ENCODE measurements around the gene ZC3H18.
"Not testable (repeated sequence)": the region's sequence is repeated elsewhere in the genome, so short reads cannot be mapped to it uniquely, and the experiment has no call there.

ZC3H18 gene

DNA sequence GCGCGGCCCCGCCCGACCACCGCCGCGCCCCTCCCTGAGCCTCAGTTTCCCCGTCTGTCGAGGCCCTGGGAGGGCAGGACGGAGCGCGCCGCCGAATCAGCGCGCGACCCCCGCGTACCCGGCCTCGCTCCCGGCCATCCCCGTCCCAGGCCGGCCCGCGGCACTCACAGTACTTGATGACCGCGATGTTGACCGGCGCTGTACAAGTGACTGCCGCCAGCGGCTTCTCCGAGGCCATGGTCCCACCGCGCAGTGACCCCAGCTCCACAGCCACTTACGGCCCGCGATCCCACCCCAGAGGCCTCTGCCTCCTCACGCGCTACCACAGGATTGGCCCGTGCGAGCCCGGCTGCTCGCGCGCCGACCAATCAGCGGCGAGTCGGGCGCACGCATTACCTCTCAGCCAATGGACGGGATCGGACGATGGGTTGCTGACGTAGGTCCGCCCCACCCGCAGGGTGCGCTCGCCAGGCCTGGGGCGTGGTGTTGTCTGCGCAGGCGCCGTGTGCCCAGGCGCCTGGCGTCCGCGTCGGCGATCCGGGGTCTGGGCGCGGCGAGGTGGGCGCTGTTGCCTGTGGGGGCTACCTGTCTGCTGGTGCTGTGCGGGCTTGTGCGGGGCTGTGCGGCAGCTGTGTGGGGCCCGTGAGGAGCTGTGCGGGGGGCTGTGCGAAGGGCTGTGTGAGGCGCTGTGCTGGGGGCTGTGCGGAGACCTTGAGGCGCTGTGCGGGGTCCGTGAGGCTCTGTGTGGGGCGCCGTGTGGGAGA, 92.8 kb downstream of the ZC3H18 start, which contains the start of gene MVD:
Gene MVD, minus strand, starts transcription at position 249 of the 764 bp plus-strand sequence. Its CDS starts 11 bp downstream, at position 238.
- POLR2A ChIA-PET: interaction anchor here (0.6 to 1.1 kb wide), 5 partner anchors 13 to 195 kb away, joined by 3 read pairs; no protein-coding TSS in a partner anchor
- CTCF ChIA-PET: interaction anchor here (1.2 to 2.0 kb wide), 5 partner anchors 10 to 195 kb away, joined by 3 to 6 read pairs (median 3); no protein-coding TSS in a partner anchor
- TF ChIP-seq, protein P1, sequence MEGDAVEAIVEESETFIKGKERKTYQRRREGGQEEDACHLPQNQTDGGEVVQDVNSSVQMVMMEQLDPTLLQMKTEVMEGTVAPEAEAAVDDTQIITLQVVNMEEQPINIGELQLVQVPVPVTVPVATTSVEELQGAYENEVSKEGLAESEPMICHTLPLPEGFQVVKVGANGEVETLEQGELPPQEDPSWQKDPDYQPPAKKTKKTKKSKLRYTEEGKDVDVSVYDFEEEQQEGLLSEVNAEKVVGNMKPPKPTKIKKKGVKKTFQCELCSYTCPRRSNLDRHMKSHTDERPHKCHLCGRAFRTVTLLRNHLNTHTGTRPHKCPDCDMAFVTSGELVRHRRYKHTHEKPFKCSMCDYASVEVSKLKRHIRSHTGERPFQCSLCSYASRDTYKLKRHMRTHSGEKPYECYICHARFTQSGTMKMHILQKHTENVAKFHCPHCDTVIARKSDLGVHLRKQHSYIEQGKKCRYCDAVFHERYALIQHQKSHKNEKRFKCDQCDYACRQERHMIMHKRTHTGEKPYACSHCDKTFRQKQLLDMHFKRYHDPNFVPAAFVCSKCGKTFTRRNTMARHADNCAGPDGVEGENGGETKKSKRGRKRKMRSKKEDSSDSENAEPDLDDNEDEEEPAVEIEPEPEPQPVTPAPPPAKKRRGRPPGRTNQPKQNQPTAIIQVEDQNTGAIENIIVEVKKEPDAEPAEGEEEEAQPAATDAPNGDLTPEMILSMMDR (IDR thresholded peaks at IDR 0.05; ENCODE audit: insufficient read depth, low read length, missing control alignments): no peak

DNA sequence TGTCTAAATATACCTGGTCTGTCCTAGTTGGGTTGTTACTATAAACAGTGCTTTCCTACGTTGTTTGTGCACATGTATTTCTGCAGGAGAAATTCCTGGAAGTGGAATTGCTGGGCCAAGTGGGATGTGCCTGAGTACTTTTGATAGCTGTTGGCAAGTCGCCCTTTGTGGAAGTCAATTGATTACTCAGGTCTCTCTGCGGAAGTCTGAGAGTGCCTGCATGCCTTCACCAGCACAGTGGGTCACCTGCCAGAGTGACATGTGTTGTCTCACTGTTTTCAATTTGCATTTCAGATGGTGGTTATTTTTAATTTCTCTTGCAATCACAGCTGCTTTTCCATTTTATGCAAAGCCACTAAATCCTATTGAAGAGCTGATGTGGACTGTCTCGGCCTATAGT, 94.9 kb downstream of the ZC3H18 start:
- no peak for DNase-seq (ENCODE audit: low read depth, low spot score)
- ChIA-PET POLR2A (no interaction called here), CTCF (interaction anchor here (0.9 to 2.0 kb wide), 2 partner anchors 11 to 20 kb away, joined by 3 to 6 read pairs; no protein-coding TSS in a partner anchor)
- TF ChIP-seq, protein P1 (IDR thresholded peaks at IDR 0.05; ENCODE audit: insufficient read depth, low read length, missing control alignments): no peak
- H3K4me3 ChIP-seq (ENCODE audit: low read depth, low read length): no peak overlapping the region

More for the DNA sequence above, 92.8 kb downstream of the ZC3H18 start, which contains the start of gene MVD:
- DNase-seq (ENCODE audit: low read depth, low spot score): peak; percentile 77
- H3K4me3 ChIP-seq (ENCODE audit: low read depth, low read length): peak within 1 kb of the TSS; percentile 98

DNA sequence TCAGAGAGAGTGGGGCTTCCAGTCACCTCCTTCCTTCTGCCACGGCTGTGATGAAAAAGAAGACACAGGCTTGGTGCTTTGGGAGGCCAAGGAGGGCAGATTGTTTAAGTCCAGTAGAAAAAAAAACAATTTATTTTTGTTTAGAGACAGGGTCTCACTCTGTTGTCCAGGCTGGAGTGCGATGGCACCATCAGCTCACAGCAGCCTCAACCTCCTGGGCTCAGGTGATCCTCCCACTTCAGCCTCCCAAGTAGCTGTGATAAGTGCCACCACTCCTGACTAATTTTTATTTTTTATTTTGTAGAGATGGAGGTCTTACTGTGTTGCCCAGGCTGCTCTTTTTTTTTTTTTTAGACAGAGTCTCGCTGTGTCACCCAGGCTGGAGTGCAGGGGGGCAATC, 95.4 kb downstream of the ZC3H18 start:
- TF ChIP-seq, protein P1 (IDR thresholded peaks at IDR 0.05; ENCODE audit: insufficient read depth, low read length, missing control alignments): no peak
- ChIA-PET CTCF (no interaction called here), POLR2A (no interaction called here)
- no peak overlapping the region for H3K4me3 ChIP-seq (ENCODE audit: low read depth, low read length)
- DNase-seq (ENCODE audit: low read depth, low spot score): no peak

DNA sequence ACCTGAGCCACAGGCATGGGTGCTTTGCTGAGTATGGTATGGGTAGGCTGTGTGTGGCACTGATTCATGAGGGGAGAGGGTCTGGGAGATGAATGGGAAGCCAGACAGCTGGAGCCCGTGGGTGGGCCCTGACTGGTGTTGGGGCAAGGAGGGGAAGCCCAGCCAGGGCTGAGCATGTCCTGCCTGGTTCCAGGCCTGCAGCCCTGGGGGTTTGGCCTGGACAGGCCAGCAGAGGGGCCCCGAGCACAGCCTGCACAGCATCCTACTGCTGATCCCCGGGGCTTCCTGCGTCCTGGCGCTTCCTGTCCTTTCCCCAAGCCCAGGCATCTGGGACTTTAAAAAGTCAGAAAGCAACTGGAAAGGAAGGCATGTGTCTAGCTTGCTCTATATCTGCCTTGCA, 97.3 kb downstream of the ZC3H18 start:
- no peak for DNase-seq (ENCODE audit: low read depth, low spot score)
- CTCF ChIA-PET: interaction anchor here (0.9 to 1.0 kb wide), 2 partner anchors 10 to 18 kb away, joined by 3 read pairs; no protein-coding TSS in a partner anchor
- TF ChIP-seq, protein P1 (IDR thresholded peaks at IDR 0.05; ENCODE audit: insufficient read depth, low read length, missing control alignments): no peak

DNA sequence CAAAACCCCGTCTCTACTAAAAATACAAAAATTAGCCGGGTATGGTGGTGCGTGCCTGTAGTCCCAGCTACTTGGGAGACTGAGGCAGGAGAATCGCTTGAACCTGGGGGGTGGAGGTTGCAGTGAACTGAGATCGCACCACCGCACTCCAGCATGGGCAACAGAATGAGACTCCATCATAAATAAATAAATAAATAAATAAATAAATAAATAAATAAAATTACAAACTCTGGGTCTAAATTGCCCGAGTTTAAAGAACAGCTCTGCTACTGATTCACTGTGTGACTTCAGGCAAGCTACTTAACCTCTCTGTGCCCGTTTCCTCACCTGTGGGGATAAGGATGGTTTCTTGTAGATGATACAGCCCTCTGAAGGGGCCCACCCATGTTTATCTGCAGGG, 99.3 kb downstream of the ZC3H18 start:
- CTCF ChIA-PET: interaction anchor here (0.9 to 1.0 kb wide), 2 partner anchors 11 to 74 kb away, joined by 3 read pairs; no protein-coding TSS in a partner anchor
- POLR2A ChIA-PET; H3K4me3 ChIP-seq (ENCODE audit: low read depth, low read length); DNase-seq (ENCODE audit: low read depth, low spot score): not testable (repeated sequence)

More for the DNA sequence above, 97.3 kb downstream of the ZC3H18 start:
- no peak overlapping the region for H3K4me3 ChIP-seq (ENCODE audit: low read depth, low read length)
- POLR2A ChIA-PET: no interaction called here

DNA sequence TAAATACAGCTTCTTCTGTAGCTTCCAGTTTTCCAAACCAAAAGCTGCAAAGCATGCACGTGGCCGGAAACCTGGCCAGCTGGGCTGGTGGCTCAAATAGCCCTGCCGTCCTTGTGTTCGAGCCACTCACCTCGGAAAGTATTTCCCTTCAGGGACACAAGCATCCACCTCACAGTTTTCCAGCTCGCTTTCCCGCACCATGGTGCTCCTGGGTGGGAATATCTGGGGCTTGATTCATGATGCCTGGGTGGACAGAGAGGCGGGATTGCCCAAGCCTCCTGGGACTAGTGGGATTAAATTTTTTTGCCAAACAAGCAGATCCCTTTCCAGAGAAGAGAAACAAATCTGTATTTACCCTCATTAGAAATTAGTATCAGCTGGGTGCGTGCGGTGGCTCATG, 99.8 kb downstream of the ZC3H18 start:
- ChIA-PET CTCF (interaction anchor here (0.9 to 1.0 kb wide), 2 partner anchors 11 to 73 kb away, joined by 3 read pairs; no protein-coding TSS in a partner anchor), POLR2A (no interaction called here)
- no peak for DNase-seq (ENCODE audit: low read depth, low spot score)
- TF ChIP-seq, protein P1 (IDR thresholded peaks at IDR 0.05; ENCODE audit: insufficient read depth, low read length, missing control alignments): no peak
- no peak overlapping the region for H3K4me3 ChIP-seq (ENCODE audit: low read depth, low read length)

Data from AG04449 (cell line).